Fibroblast of skin of left quadriceps (primary cell): ENCODE results near the gene INHA.

Experiments
- DNase-seq, 2 experiments: peaks; one replicate each; pipeline ENCODE4 v3.0.0-alpha.2; 2013; ENCODE audit warnings: low read depth in 2 of 2

INHA gene

DNA sequence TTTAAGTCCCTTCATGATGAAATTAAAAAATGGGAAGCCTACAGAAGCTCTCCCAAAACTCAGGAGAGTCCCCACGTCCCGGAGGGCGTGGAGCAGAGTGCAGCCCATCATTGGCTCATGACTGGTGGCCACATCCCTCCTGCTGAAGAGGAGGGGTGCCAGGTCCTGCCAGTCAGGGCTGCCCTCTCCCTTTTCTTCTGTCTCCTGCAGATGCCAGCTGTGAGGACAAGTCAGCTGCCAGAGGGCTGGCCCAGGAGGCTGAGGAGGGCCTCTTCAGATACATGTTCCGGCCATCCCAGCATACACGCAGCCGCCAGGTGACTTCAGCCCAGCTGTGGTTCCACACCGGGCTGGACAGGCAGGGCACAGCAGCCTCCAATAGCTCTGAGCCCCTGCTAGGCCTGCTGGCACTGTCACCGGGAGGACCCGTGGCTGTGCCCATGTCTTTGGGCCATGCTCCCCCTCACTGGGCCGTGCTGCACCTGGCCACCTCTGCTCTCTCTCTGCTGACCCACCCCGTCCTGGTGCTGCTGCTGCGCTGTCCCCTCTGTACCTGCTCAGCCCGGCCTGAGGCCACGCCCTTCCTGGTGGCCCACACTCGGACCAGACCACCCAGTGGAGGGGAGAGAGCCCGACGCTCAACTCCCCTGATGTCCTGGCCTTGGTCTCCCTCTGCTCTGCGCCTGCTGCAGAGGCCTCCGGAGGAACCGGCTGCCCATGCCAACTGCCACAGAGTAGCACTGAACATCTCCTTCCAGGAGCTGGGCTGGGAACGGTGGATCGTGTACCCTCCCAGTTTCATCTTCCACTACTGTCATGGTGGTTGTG, 2.6 kb downstream of the INHA start:
- DNase-seq = no peak

DNA sequence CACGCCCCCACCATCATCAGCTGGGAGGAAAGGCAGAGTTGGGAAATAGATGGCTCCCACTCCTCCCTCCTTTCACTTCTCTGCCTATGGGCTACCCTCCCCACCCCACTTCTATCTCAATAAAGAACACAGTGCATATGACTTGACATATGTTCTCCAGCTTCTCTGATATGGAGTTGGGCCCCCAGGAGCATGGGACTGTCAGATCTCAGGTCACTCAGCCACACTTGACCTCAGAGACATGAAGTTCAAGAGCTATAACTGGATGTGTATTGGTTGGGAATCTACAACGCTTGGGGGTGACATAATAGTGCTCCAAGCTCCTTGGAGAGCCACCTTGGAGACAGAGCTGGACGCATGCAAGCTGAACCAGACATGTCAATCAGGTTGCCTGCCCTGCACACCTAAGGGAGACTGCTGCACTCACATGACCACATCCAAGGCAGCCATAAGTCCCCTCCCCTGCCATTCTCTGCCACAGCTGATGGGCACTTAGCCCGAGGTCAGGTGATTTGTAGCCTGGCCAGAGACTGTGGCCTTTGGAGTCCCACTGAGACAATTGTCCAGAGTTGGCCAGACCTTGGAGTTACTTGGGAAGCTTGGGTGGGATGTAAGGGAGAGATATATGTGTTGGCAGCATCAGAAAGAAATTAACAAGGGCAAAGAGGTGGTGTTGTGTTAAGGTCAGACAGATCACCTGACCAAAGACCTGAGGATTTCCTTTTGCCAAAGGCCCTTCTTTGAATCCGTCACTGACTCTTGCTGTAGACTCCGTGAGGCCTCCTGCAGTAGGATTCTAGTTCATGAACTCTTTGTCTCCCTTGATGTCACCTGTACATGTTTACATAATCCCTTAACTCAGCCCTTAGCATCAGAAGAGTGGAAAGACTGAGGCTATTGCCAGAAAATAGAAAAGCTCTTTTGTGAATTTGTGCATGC, 3.7 kb downstream of the INHA start:
- DNase-seq = no peak

DNA sequence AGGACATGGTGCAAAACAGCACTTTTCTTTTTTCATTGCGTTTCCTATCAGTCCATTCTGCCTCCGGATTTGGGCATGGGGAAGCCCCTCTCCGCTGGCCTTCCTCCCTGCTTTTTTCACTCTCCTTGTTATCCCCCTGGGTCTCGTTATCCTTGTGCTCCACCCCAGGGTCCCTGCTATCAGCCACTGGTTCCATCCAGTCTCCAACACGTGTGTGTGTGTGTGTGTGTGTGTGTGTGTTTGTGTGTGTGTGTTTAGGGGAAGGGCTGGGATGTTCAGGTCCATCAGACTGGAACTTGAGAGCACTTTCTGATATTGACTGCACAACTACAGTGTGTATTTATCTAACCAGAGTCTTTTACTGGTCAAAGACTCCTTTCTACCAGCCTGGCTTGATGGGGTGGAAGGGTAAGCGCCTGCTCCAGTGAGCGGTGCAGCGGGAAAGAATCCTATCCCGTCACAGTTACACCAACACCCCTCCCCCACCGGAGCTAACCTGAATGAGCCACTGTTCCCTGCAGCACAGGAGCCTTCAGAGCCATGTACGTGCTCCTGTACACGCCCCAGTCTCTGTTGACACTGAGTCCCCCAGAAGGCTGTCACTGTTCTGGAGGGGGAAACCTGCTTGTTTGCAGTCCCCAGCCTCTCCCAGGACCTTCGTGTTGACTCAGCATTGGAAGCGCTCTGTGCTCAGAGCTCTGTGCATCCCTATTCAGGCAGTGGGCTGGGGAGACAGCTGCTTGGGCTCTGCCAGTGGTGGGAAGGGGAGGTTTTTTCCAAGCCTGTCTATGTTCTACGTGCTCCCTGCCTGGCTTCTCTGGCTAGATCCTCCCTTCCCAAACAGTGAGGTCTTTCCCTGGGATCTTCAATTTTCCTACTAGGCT, 4.6 kb downstream of the INHA start:
- no peak for DNase-seq

DNA sequence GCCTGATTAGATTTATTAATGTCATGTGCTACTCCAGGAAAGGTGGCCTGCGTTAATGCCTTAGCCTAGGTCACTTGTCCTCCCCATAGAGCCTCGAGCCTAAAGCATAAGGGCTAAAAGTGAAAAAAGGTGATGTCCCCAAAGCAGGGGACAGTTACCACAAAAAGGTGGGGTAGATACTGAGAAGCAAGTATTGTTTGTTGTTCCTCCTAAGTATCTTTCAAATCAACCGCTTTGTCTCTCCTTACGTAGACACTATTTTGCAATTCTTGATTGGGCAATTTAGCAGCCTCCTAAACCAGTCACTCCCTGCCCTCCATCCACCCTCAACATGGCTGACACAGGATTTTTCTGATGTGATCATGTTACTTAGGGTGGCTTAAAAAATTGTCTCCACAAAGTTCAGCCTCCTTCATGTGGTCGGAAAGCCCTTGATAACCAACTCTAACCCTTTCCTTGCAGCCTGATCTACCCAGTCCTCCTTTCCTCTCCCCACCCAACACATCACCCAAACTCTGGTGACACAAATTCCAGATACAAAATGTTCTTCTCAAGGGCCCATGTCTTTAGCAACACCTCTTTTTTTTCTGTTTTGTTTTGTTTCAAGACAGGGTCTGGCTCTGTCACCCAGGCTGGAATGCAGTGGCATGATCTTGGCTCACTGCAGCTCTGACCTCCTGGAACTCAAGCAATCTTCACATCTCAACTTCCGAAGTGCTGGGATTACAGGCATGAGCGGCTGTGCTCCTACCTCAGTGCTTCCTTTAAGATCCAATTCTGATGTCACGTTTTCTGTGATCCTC, 6.9 kb downstream of the INHA start:
- no peak for DNase-seq

DNA sequence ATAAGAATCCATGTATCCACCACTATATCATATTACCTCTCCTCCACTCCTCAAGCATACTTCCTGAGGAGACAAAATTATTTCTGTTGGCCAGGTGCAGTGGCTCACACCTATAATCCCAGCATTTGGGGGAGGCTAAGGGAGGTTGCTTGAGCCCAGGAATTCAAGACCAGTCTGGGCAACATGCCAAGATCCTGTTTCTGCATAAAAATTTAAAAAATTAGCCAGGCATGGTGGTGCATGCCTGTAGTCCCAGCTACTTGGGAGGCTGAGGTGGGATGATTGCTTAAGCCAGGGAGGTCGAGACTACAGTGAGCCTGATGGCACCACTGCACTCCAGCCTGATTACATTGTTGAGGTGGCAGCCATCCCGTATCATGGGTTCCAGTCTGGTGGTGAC, 9.2 kb downstream of the INHA start:
- no peak for DNase-seq

DNA sequence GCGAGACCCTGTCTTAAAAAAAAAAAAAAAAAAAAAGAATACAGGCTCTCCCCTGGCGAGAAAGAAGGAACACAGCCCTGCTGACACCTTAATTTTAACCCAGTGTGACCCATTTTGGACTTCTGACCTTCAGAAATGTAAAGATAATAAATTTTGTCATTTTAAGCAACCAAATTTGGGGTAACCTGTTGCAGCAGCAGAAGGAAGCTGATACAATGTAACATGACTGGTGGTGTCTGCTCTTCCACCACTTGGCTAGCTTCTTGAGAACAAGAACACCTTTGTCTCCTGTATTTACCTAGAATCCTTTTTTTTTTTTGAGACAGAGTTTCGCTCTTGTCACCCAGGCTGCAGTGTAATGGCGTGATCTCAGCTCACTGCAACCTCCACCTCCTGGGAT, 19.0 kb downstream of the INHA start:
- DNase-seq = no peak

DNA sequence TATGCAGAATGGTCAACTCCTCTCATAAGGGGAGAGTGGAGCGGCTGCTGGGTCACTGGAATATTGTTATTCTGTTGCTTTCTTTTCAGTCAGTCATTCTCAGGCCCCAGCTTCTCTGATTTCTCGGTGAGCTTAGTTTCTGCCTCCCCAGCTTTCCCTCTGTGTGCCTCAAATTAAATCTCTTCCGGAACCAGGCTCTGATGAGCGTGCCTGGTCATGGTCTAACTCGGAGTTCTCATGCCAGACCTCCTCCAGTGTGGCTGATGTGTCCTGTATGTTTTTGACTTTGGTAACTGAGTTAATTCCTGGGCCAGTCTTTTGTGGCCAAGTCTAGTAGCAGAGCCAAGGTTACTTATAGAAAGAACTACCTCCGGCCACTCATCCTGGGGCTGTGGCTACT, 20.6 kb downstream of the INHA start:
- no peak for DNase-seq

DNA sequence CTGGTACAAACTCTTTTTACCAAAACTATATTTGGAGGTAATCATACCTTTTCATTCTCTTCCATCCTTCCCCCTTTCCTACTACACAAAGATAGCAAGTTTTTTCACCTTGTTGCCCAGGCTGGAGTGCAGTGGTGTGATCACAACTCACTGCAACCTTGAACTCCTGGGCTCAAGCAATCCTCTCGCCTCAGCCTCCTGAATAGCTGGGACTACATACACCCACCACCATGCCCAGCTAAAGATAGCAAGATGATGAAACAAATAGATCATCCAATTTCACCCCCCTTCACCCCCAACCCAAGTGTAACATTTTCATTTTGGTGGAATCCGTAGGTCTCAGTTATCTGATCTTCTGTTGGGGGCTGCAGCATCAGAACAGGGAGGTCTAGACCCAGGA, 21.0 kb downstream of the INHA start:
- no peak for DNase-seq

DNA sequence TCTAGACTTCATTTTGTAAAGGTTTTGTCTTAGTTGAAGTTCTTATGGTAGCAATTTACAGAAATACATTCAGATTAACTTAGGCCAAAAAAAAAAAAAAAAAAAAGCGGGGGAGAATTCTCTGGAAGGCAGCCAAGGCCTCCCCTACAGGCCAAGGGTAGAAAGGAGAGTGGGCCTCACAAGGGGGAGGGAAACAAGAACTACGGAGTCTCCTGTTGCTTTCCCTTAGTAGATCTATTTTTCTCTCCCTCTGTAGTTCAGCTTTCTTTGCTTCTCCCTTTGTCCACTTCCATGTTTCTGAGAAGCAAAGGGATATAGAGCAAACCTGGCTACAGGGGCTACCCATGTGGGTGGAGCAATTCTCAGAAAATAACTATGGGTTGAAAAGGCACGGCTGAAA, 23.1 kb downstream of the INHA start:
- DNase-seq = no peak

DNA sequence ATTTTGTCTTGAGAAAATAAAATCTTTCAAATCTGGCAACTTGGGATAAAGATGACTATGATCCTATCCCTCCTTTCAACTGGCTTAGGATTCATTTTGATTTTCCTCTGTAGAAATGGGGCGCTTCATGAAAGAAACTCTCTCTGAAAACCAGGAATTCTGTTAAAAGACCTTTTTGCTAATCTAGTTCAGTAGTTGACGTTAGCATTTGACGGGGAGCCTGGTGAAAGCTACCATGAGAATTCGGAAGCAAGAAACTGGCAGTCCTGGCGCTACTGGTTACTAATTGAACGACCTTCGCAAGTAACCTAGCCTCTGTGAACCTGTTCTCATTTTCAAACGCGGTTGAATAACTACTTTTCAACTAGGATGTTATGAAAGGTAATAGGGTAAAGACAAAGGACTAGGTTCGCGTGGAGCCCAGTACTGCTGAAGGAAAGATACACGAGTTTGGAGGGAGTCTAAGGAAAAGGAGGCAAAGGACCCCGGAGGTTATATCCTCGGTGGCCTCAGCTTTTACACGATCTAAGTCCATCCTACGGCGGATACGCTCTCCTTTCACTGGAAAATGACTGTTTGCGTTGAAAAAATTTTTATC, 24.9 kb downstream of the INHA start:
- DNase-seq = no peak

DNA sequence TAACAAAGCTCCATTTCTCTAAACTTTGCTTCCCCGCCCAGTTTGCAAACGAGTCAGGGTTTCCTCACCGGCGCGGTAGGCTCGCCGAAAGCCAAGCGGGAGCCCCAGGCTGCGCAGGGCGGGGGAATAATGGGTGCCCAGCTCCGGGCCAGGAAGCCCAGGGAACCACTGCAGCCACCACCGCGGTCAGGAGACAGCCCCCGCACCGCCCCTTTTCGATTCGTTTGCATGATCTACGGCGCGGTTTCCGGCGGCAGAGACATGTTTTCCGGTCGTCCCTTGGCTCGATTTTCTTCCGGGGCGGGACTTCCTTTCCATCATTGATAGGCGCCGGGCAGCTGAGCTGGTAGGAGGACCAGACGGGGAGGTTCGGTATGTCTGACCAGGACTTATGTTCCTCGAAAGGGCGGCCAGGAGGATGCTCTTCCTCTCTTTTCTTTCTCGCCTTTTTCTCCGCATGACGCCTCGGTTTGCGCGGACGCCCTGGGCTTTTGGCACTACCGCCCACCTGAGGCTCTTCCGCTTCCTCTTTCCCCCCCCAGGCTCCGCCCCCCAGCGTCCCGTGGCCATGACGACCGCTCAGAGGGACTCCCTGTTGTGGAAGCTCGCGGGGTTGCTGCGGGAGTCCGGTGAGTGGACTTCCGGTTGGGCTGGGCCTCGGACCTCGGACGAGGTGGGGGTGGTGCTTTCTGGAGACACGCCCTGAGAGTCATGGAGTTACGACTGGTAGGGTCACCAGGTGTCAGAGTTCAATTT, 25.6 kb downstream of the INHA start, which contains the start of gene STK11IP:
Gene STK11IP (plus strand): TSS at position 306 of the 756 bp plus-strand sequence. CDS start 263 bp downstream, at position 569.
- peak; percentile 90 to 91 for DNase-seq

DNA sequence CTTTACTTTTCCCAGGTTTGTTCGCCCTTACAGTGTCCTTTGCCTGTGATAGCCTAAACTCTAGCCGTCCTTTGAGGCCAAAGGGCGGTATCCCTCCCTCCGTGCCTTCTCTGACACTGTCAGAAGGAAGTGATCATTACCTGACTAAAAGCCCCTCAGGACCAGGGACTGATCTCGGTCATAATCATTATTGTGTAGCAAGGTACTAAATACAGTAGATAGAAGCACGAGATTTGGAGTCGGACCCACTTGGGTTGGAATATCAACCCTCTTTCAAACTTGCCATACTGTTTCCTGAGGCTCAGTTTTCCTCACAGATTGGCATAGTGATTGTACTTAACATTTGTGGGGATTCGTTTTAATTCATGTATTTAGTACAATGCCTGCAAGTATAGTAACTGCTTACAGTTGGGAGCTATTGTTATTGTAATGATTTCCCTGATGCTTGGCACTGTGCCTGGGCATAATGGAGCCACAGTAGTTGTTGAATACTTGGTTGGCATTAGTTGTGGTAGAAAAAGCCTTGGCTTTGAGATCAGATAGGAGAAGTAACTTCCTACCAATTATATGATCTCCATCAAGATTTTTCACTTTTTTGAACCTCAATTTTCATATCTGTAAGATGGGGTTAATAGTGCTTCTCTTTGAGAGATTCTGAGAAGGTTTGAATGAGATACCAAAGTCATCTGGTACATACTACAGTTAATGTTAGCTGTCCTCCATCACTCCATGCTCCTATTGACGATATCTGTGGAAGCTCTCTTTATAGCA, 26.4 kb downstream of the INHA start:
- DNase-seq = no peak

DNA sequence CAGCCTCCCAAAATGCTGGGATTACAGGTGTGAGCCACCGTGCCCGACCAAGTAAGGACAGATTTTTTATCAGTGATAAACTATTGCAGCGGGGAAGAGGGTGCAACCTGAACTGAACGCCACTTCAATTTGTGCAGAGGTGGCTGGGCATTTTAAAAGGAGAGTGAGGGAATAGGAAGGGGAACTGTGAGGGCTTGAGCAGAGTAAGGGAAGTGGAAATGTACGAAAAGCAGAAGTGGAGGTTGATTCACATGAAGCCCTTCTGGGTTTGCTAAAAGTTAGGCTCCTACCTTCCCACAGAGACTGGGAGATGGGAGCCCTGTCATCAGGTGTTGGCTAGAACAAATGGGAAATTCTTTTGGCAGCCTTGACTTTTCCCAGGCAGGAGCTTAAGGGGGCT, 31.7 kb downstream of the INHA start:
- no peak for DNase-seq

DNA sequence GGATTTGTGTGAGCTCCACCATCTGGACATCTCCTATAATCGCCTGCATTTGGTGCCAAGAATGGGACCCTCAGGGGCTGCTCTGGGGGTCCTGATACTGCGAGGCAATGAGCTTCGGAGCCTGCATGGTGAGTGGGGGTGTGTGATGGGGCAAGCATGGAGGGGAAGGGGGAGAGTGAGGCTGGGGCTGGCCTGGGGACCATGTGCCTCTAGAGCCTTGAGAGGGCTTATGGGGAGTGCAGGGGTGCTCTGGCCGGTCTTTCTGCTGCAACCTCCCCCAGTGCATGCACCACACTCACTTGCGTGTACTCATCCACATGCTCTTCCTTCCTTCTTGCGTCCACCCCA, 33.5 kb downstream of the INHA start:
- no peak for DNase-seq

DNA sequence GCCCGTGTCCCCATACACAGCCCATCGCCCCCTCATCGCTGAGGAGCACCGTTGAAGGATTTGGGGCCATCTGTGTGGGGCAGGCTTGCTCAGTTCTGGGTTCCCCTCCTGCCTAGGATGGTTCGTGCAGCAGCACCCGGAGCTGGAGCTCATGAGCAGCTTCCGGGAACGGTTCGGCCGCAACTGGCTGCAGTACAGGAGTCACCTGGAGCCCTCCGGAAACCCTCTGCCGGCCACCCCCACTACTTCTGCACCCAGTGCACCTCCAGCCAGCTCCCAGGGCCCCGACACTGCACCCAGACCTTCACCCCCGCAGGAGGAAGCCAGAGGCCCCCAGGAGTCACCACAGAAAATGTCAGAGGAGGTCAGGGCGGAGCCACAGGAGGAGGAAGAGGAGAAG, 35.8 kb downstream of the INHA start:
- no peak for DNase-seq

DNA sequence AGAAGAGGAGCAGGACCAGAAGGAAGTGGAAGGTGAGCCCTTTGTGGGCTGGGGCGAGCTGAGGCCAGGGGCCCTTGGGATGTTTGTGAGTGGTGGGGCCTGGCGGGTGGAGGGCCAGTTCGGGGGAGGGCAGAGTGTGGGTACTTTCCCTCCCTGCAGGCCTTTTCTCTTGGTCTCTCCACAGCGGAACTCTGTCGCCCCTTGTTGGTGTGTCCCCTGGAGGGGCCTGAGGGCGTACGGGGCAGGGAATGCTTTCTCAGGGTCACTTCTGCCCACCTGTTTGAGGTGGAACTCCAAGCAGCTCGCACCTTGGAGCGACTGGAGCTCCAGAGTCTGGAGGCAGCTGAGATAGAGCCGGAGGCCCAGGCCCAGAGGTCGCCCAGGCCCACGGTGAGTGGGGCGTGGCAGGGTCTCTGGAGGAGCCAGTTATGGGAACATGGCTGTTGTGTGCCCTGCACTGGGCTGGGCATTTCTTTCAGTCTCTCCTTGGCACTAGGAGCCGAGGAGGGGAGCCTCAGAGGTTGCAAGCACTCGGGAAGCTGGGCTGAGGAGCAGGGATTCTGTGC, 36.4 kb downstream of the INHA start:
- DNase-seq = no peak

DNA sequence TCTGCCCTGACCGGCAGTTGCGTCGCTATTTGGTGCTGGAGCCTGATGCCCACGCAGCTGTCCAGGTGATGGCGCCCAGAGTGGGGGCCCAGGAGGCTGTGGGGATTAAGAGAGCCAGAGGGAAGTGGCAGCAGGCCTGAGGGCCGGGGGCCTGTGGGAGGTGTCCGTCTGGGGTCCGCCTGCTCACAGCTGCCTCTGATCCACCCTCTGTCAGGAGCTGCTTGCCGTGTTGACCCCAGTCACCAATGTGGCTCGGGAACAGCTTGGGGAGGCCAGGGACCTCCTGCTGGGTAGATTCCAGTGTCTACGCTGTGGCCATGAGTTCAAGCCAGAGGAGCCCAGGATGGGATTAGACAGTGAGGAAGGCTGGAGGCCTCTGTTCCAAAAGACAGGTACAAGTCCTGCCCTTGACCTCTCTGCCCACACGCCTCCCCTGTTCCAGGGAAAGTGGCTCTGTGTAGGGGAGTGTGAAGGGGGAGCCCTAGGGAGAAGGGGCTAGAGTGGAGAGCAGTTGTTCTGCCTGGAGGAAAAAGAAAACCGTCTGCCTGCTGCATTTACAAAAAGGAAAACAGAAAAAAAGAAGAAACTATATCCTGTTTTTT, 37.1 kb downstream of the INHA start:
- no peak for DNase-seq

DNA sequence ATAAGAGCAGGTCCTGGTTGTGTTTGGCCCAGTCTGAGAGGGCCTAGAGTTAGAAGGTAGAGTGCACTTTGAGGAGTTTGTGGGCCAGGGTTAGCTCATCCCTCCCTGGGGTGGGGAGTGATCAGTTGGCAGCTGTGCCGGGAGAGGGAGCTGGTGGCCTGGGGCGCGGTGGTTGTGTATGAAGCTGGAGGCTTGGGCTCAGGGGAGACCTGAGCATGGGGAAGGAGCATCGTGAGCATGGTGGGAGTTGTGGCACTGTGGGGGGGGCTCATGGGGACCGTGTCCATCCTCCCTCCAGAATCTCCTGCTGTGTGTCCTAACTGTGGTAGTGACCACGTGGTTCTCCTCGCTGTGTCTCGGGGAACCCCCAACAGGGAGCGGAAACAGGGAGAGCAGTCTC, 39.2 kb downstream of the INHA start:
- DNase-seq = no peak
